Esophagus (tissue), 2 donors: ENCODE data around the gene ERO1B. TPM values are rescaled to one million over a fixed set of nuclear protein-coding genes. Genes with fewer than 3 reads are reported as not detected.

ENCODE experiments used
- H3K27ac ChIP-seq, 2 donors: one replicate each; pipeline ENCODE4 v1.5.1; 2013; ENCODE audit warnings: low read depth in 2 of 2, mild to moderate bottlenecking in 2 of 2, inconsistent platforms in 1 of 2, low read length in 1 of 2, moderate library complexity in 1 of 2
- H3K27me3 ChIP-seq, 2 donors: one replicate each; pipeline ENCODE4 v1.6.1; 2013; ENCODE audit warnings: low read length in 2 of 2, control low read depth in 1 of 2, mild to moderate bottlenecking in 1 of 2; ENCODE audit not compliant: insufficient read depth in 2 of 2, control insufficient read depth in 1 of 2
- H3K36me3 ChIP-seq, 2 donors: one replicate each; pipeline ENCODE4 v1.6.1; 2013; ENCODE audit warnings: low read length in 1 of 2; ENCODE audit not compliant: control insufficient read depth in 2 of 2, insufficient read depth in 2 of 2
- H3K4me1 ChIP-seq, 2 donors: one replicate each; pipeline ENCODE4 v1.6.1; 2013; ENCODE audit warnings: low read length in 1 of 2; ENCODE audit not compliant: control insufficient read depth in 2 of 2, insufficient read depth in 2 of 2
- H3K4me3 ChIP-seq, 2 donors: one replicate each; pipeline ENCODE4 v1.5.1; 2013; ENCODE audit warnings: low read length in 2 of 2, mild to moderate bottlenecking in 2 of 2, low read depth in 1 of 2, moderate library complexity in 1 of 2
- H3K9me3 ChIP-seq, 2 donors: one replicate each; pipeline ENCODE4 v1.6.1; 2013; ENCODE audit warnings: mild to moderate bottlenecking in 2 of 2, low read depth in 1 of 2, low read length in 1 of 2, moderate library complexity in 1 of 2; ENCODE audit not compliant: control insufficient read depth in 2 of 2, insufficient read depth in 1 of 2
- WGBS, 2 donors: extraction: QIAGEN DNeasy Blood & Tissue Kit; methylation state at CpG; one replicate each; pipeline ENCODE4 v1.1.7; 2013; 5-methylcytosine and 5-hydroxymethylcytosine counted together
- polyA plus RNA-seq, 2 donors: library from polyadenylated mRNA; stranded (reverse); fragments of 200-250 nt; gene quantifications; one replicate each; pipeline ENCODE4 v1.2.3, GENCODE V29; 2013
- donor health status: healthy with polysubstance abuse.
- donor health status: Bipolar disorder and iron deficiency.

ERO1B gene
- polyA plus RNA-seq, 2 donors, result 1.1 to 1.8 TPM

DNA sequence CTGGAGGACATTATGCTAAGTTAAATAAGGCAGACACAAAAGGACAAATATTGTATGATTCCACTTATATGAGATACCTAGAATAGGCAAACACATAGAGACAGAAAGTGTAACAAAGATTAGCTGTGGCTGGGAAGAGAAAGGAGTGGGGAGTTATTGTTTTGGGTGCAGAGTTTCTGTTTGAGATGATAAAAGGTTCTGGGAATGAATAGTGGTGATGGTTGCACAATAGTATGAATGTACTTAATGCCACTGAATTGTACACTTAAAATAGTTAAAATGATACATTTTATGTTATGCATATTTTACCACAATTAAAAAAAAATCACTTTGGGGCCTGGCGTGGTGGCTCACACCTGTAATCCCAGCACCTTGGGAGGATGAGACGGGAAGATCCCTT lies 21.2 kb upstream of the ERO1B start:
- no peaks in the 10 kb centered on the region for H3K27me3 ChIP-seq
- peaks cover 0 to 3% of the 10 kb centered on the region in 2 donors for H3K4me1 ChIP-seq
- H3K27ac ChIP-seq, result no peak overlapping the region
- no peaks in the 10 kb centered on the region for H3K36me3 ChIP-seq
- H3K4me3 ChIP-seq, result no peak overlapping the region
- 86 to 89% methylated on average over 2 of the region's 2 CpGs for WGBS, 2 donors
- no peaks in the 10 kb centered on the region for H3K9me3 ChIP-seq

DNA sequence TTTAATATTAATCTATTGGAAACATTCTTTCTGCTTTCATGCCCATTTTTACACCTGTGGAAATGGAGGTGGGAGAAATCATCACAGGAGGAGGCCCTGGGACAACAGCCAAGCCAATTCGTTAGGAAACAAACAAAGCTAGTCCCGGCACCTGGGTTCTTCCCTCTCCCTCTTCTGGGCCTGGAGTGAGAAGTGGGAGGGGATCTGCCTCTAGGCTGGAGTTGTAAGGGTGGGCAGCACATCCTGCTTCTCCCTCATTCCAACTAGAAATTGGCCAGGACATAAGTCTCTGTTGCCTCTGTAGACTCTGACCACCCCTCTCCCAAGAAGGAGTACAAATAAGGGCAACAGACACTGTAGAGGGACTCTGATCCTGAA lies 20.2 kb upstream of the ERO1B start:
- no peaks in the 10 kb centered on the region for H3K27me3 ChIP-seq
- H3K4me1 ChIP-seq, result peaks cover 0 to 3% of the 10 kb centered on the region in 2 donors
- no peak overlapping the region for H3K27ac ChIP-seq
- no peaks in the 10 kb centered on the region for H3K36me3 ChIP-seq
- 22 to 43% methylated on average over 2 of the region's 2 CpGs for WGBS, 2 donors
- no peak overlapping the region for H3K4me3 ChIP-seq
- no peaks in the 10 kb centered on the region for H3K9me3 ChIP-seq

- H3K27ac ChIP-seq, result no peak overlapping the region
- H3K4me3 ChIP-seq, result no peak overlapping the region
- 64 to 68% methylated on average over 16 of the region's 16 CpGs for WGBS, 2 donors
- no peaks in the 10 kb centered on the region for H3K27me3 ChIP-seq
- no peaks in the 10 kb centered on the region for H3K9me3 ChIP-seq
- peaks cover 0 to 3% of the 10 kb centered on the region in 2 donors for H3K4me1 ChIP-seq
- no peaks in the 10 kb centered on the region for H3K36me3 ChIP-seq
Observed at GRCh38 chr1:236301080-236301957, 19.6 kb upstream of the ERO1B start.

DNA sequence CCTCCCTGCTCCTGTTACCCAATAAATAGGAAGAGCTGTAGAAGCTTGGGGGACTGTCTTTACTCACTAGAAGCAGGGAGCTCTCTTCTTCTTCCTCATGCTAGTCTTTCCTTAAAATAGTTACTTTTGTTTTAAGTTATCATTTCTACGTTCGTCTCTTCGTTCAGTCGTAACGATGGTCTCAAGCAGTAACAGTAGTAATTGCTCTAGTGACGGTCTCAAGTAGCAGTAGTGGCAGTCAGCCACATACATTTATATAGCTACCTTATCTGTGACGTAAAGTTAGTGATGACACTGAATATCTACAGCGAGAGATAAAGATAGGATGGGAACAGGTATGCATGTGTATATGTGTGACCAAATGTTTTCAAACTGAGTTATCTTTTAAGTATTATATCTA lies 15.4 kb upstream of the ERO1B start:
- H3K27me3 ChIP-seq, result no peaks in the 10 kb centered on the region
- no peaks in the 10 kb centered on the region for H3K4me1 ChIP-seq
- 83 to 93% methylated on average over 8 of the region's 8 CpGs for WGBS, 2 donors
- H3K9me3 ChIP-seq, result no peaks in the 10 kb centered on the region
- H3K36me3 ChIP-seq, result no peaks in the 10 kb centered on the region
- no peak overlapping the region for H3K27ac ChIP-seq
- no peak overlapping the region for H3K4me3 ChIP-seq

DNA sequence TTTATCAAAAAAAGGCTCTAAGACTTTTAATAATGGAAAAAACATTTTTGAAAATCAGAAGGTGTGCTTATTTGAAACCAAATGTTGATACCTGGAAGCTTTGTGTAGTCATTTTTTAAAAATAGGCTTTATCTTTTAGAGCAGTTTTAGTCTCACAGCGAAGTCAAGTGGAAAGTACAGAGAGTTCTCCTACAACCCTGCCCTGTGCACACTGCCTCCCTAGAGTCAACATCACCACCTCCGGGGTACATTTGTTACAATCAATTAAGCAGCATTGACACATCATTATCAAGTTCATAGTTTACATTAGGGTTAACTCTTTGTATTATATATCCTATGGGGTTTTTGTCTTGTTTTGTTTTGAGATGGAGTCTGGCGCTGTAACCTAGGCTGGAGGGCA lies 10.7 kb upstream of the ERO1B start:
- 66 to 73% methylated on average over 3 of the region's 3 CpGs for WGBS, 2 donors
- no peak overlapping the region for H3K27ac ChIP-seq
- no peaks in the 10 kb centered on the region for H3K4me1 ChIP-seq
- no peaks in the 10 kb centered on the region for H3K36me3 ChIP-seq
- H3K9me3 ChIP-seq, result no peaks in the 10 kb centered on the region
- no peaks in the 10 kb centered on the region for H3K27me3 ChIP-seq
- H3K4me3 ChIP-seq, result no peak overlapping the region

DNA sequence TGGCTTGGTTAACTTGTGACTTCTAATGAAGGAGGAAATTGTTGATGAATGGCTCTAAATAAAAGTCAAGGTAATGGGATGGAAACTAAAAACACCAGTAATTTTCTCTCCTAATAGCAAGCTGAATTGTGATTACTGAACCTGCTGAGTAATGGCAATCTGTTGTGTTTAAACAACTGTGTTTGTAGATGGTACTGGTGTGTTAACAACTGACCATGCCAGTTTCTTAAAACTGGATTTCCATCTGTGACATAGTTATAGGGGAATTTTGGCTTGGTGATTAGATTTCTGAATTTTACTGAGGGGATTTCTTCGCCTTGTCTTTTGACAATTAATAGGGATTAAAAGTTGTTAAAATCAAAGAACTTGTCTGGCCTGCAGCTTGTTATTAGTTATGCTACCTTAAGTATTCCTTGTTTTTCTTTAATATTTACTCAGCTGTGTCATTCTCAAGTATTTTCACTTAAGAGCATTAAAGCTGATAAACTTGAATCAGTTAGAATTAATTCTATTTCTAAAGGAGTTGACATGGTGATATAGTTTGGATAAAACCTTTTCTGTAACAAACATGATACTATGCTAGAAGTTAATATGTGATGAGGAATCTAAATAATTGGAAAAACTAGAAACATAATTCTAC lies 7.9 kb upstream of the ERO1B start:
- Histone ChIP-seq H3K27me3 (no peaks in the 10 kb centered on the region), H3K9me3 (no peaks in the 10 kb centered on the region), H3K4me1 (no peaks in the 10 kb centered on the region), H3K27ac (no peak overlapping the region), H3K36me3 (no peaks in the 10 kb centered on the region), H3K4me3 (no peak overlapping the region)
- 58 to 66% methylated on average over 1 of the region's 1 CpG for WGBS, 2 donors

DNA sequence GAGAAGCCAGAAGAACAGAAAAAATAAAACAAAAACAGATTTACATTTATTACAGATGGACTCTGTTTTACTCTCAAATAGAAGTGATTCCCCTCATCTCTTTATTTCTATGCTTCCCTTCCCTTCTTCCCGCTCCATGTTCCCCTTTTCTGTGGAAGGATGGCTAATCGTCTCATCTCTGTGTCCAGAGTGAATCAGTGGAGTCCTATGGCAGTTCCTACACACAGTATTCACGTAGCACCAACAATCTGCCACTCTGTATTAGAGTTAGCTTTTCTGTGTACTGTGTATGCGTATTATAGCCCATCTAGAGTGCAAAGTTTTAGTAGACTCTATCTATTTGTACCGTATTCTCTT lies 6.8 kb upstream of the ERO1B start:
- 82 to 89% methylated on average over 5 of the region's 5 CpGs for WGBS, 2 donors
- H3K9me3 ChIP-seq, result no peaks in the 10 kb centered on the region
- no peaks in the 10 kb centered on the region for H3K27me3 ChIP-seq
- H3K36me3 ChIP-seq, result no peaks in the 10 kb centered on the region
- H3K4me1 ChIP-seq, result no peaks in the 10 kb centered on the region
- H3K4me3 ChIP-seq, result no peak overlapping the region
- no peak overlapping the region for H3K27ac ChIP-seq

DNA sequence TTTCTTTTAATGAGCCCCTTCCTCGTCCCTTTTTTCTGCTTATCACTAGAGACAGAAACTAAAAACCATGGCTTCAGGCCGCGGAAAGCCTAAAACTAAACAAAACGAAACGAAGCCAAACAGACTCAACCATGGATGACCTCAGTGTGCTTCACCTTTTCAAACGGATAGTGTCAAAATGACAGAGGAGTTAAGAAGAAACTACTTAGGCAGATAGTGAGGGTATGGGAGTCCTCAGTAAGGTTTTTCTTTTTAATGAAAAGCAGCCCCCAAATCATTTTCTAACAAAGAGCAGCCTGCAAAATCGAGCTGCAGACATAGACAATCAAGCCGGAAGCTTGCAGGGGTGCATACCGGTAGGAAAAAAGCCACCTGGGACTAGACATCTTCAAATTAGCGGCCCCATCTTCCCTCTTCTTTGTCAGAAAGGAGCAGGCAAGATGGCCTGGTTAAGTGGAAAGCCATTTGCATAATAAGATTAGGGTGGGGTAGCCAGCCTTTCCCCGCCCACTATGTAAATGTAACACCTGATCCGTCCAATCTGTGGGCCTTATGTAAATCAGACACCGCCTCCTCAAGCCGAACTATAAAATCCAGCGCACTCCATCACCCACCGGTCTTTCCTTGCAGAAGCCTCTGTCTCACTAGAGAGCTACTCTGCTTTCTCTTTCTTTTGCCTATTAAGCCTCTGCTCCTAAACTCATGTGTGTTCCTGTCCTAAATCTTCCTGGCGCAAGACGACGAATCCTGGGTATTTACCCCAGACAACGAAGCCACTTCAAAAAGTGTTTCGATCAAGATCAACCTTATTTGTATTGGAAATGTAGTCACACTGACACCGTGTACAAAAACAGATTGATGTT lies 6.2 kb upstream of the ERO1B start:
- Histone ChIP-seq H3K9me3 (no peaks in the 10 kb centered on the region), H3K4me1 (no peaks in the 10 kb centered on the region), H3K27ac (no peak overlapping the region), H3K4me3 (no peak overlapping the region), H3K36me3 (no peaks in the 10 kb centered on the region), H3K27me3 (no peaks in the 10 kb centered on the region)
- WGBS, 2 donors, result 84 to 86% methylated on average over 22 of the region's 22 CpGs

- Histone ChIP-seq H3K36me3 (no peaks in the 10 kb centered on the region), H3K4me3 (no peak overlapping the region), H3K27me3 (no peaks in the 10 kb centered on the region), H3K4me1 (no peaks in the 10 kb centered on the region), H3K9me3 (no peaks in the 10 kb centered on the region), H3K27ac (no peak overlapping the region)
- 86 to 87% methylated on average over 12 of the region's 12 CpGs for WGBS, 2 donors
Observed at GRCh38 chr1:236287356-236287755, 5.6 kb upstream of the ERO1B start.
